Occipital lobe (tissue), 2 donors: Measurements from ENCODE around the gene GTF3C1. TPM values are rescaled to one million over a fixed set of nuclear protein-coding genes. Genes with fewer than 3 reads are reported as not detected.

Experiments
- DNase-seq: peaks from one replicate; lab custom pipeline; 2025; lab: John Stamatoyannopoulos, UW
- total RNA-seq: library from RNA; depleted of rRNA; stranded (reverse); fragments of >200 nt; gene quantifications from one replicate; pipeline ENCODE4 v1.2.3, GENCODE V29; 2014

Gene GTF3C1
- total RNA-seq, 1 donor from 2014 or later, result 66.0 TPM

GRCh38 chr16:27489421-27489820, 60.3 kb downstream of the GTF3C1 start:
- DNase-seq, result no peak

GRCh38 chr16:27486760-27487159, 63.0 kb downstream of the GTF3C1 start:
- no peak for DNase-seq

- no peak for DNase-seq
Measured at GRCh38 chr16:27486344-27486743, 63.4 kb downstream of the GTF3C1 start.

- no peak for DNase-seq
Measured at GRCh38 chr16:27485811-27486210, 63.9 kb downstream of the GTF3C1 start.

GRCh38 chr16:27485126-27485525, 64.6 kb downstream of the GTF3C1 start:
- no peak for DNase-seq

GRCh38 chr16:27483624-27484023, 66.1 kb downstream of the GTF3C1 start:
- no peak for DNase-seq

GRCh38 chr16:27483088-27483437, 66.7 kb downstream of the GTF3C1 start:
- no peak for DNase-seq

- DNase-seq, result no peak
Measured at GRCh38 chr16:27482397-27483087, 67.2 kb downstream of the GTF3C1 start.

GRCh38 chr16:27481282-27481934, 68.3 kb downstream of the GTF3C1 start:
- DNase-seq, result no peak

GRCh38 chr16:27480761-27481160, 69.0 kb downstream of the GTF3C1 start:
- DNase-seq, result no peak

GRCh38 chr16:27476240-27476639, 73.5 kb downstream of the GTF3C1 start:
- DNase-seq, result no peak

- DNase-seq, result no peak
Measured at GRCh38 chr16:27475561-27475960, 74.2 kb downstream of the GTF3C1 start.

- DNase-seq, result no peak
Measured at GRCh38 chr16:27474921-27475320, 74.8 kb downstream of the GTF3C1 start.

GRCh38 chr16:27474041-27474440, 75.7 kb downstream of the GTF3C1 start:
- DNase-seq, result no peak

- no peak for DNase-seq
Measured at GRCh38 chr16:27473101-27473900, 76.4 kb downstream of the GTF3C1 start.

GRCh38 chr16:27472091-27473020, 77.4 kb downstream of the GTF3C1 start:
- no peak for DNase-seq

GRCh38 chr16:27471661-27472060, 78.1 kb downstream of the GTF3C1 start:
- DNase-seq, result no peak

- no peak for DNase-seq
Measured at GRCh38 chr16:27470567-27471431, 78.9 kb downstream of the GTF3C1 start.

GRCh38 chr16:27468941-27469531, 80.7 kb downstream of the GTF3C1 start:
- DNase-seq, result no peak

GRCh38 chr16:27465483-27465879, 84.2 kb downstream of the GTF3C1 start:
- DNase-seq, result no peak
